Measurements from ENCODE around the gene IRX4.

GRCh38 chr5:1891391-1891790, 8.7 kb upstream of the IRX4 start:
- TF ChIP-seq CTCF (IDR thresholded peaks at IDR 0.05) (no peak), POLR2A (IDR thresholded peaks at IDR 0.05) (no peak)
